ENCODE measurements around the gene PDIA5. TPM values are rescaled to one million over a fixed set of nuclear protein-coding genes. Genes with fewer than 3 reads are reported as not detected.

PDIA5 gene
- polyA plus RNA-seq, 1 donor from 2014 or later, result 1.4 TPM

- H3K79me2 ChIP-seq (replicated peaks; ENCODE audit: insufficient read depth, low read length), result no peaks in the 10 kb centered on the region
- no peak overlapping the region for H2AFZ ChIP-seq (ENCODE audit: low read depth, low read length)
- H3K36me3 ChIP-seq (ENCODE audit: insufficient read depth, low read length), result no peaks in the 10 kb centered on the region
- H3K9ac ChIP-seq (ENCODE audit: low read length), result no peak overlapping the region
- H3K9me3 ChIP-seq (ENCODE audit: low read length), result no peaks in the 10 kb centered on the region
- no peak overlapping the region for H3K27ac ChIP-seq (ENCODE audit: low read length)
- H4K20me1 ChIP-seq (ENCODE audit: insufficient read depth), result no peaks in the 10 kb centered on the region
- no peak for TF ChIP-seq CTCF (IDR thresholded peaks at IDR 0.05; ENCODE audit: poor library complexity, severe bottlenecking)
- H3K9me2 ChIP-seq (ENCODE audit: insufficient read depth, low read length), result no peaks in the 10 kb centered on the region
- H3K4me2 ChIP-seq (ENCODE audit: low read length), result no peak overlapping the region
- no peaks in the 10 kb centered on the region for H3F3A ChIP-seq (ENCODE audit: insufficient read depth, low read length, poor library complexity, severe bottlenecking)
- no peak overlapping the region for H3K4me3 ChIP-seq (ENCODE audit: low read length)
- H3K27me3 ChIP-seq (ENCODE audit: insufficient read depth, low read depth, low read length), result no peaks in the 10 kb centered on the region
Measured at GRCh38 chr3:123149525-123149924, 82.7 kb downstream of the PDIA5 start.

- Histone ChIP-seq H3K9ac (ENCODE audit: low read length) (no peak overlapping the region), H2AFZ (ENCODE audit: low read depth, low read length) (no peak overlapping the region), H3K27ac (ENCODE audit: low read length) (no peak overlapping the region), H3K4me3 (ENCODE audit: low read length) (no peak overlapping the region), H3F3A (ENCODE audit: insufficient read depth, low read length, poor library complexity, severe bottlenecking) (no peaks in the 10 kb centered on the region), H3K36me3 (ENCODE audit: insufficient read depth, low read length) (no peaks in the 10 kb centered on the region), H3K9me3 (ENCODE audit: low read length) (no peaks in the 10 kb centered on the region), H3K4me2 (ENCODE audit: low read length) (no peak overlapping the region), H3K27me3 (ENCODE audit: insufficient read depth, low read depth, low read length) (no peaks in the 10 kb centered on the region), H3K9me2 (ENCODE audit: insufficient read depth, low read length) (no peaks in the 10 kb centered on the region), H4K20me1 (ENCODE audit: insufficient read depth) (no peaks in the 10 kb centered on the region), H3K79me2 (replicated peaks; ENCODE audit: insufficient read depth, low read length) (no peaks in the 10 kb centered on the region)
- no peak for TF ChIP-seq TAF1 (IDR thresholded peaks at IDR 0.05; ENCODE audit: low read depth)
- TF ChIP-seq MXI1 (conservative IDR thresholded peaks at IDR 0.05; ENCODE audit: poor library complexity, severe bottlenecking), result no peak
- TF ChIP-seq RAD21 (conservative IDR thresholded peaks at IDR 0.05), result no peak
- no peak for TF ChIP-seq EP300 (conservative IDR thresholded peaks at IDR 0.05; ENCODE audit: poor library complexity, severe bottlenecking)
- TF ChIP-seq POLR2AphosphoS5 (IDR thresholded peaks at IDR 0.05), result no peak
- TF ChIP-seq REST (IDR thresholded peaks at IDR 0.05; ENCODE audit: borderline replicate concordance), result no peak
- no peak for TF ChIP-seq SMC3 (conservative IDR thresholded peaks at IDR 0.05; ENCODE audit: poor library complexity)
Measured at GRCh38 chr3:123150449-123151215, 83.8 kb downstream of the PDIA5 start.

- H3K27me3 ChIP-seq (ENCODE audit: insufficient read depth, low read depth, low read length), result no peaks in the 10 kb centered on the region
- no peaks in the 10 kb centered on the region for H4K20me1 ChIP-seq (ENCODE audit: insufficient read depth)
- no peak overlapping the region for H3K27ac ChIP-seq (ENCODE audit: low read length)
- no peaks in the 10 kb centered on the region for H3K36me3 ChIP-seq (ENCODE audit: insufficient read depth, low read length)
- no peaks in the 10 kb centered on the region for H3K79me2 ChIP-seq (replicated peaks; ENCODE audit: insufficient read depth, low read length)
- no peak overlapping the region for H3K9ac ChIP-seq (ENCODE audit: low read length)
- H2AFZ ChIP-seq (ENCODE audit: low read depth, low read length), result no peak overlapping the region
- no peaks in the 10 kb centered on the region for H3K9me3 ChIP-seq (ENCODE audit: low read length)
- H3K4me2 ChIP-seq (ENCODE audit: low read length), result no peak overlapping the region
- TF ChIP-seq SMC3 (conservative IDR thresholded peaks at IDR 0.05; ENCODE audit: poor library complexity) (no peak), CTCF (IDR thresholded peaks at IDR 0.05; ENCODE audit: poor library complexity, severe bottlenecking) (no peak), RAD21 (conservative IDR thresholded peaks at IDR 0.05) (no peak), POLR2AphosphoS5 (IDR thresholded peaks at IDR 0.05) (no peak), REST (IDR thresholded peaks at IDR 0.05; ENCODE audit: borderline replicate concordance) (no peak), TAF1 (IDR thresholded peaks at IDR 0.05; ENCODE audit: low read depth) (no peak), EP300 (conservative IDR thresholded peaks at IDR 0.05; ENCODE audit: poor library complexity, severe bottlenecking) (no peak), MXI1 (conservative IDR thresholded peaks at IDR 0.05; ENCODE audit: poor library complexity, severe bottlenecking) (no peak)
- no peaks in the 10 kb centered on the region for H3K9me2 ChIP-seq (ENCODE audit: insufficient read depth, low read length)
- no peaks in the 10 kb centered on the region for H3F3A ChIP-seq (ENCODE audit: insufficient read depth, low read length, poor library complexity, severe bottlenecking)
- no peak overlapping the region for H3K4me3 ChIP-seq (ENCODE audit: low read length)
Measured at GRCh38 chr3:123151251-123151705, 84.5 kb downstream of the PDIA5 start.
